ENCODE results near the gene CAMKMT.

DNA sequence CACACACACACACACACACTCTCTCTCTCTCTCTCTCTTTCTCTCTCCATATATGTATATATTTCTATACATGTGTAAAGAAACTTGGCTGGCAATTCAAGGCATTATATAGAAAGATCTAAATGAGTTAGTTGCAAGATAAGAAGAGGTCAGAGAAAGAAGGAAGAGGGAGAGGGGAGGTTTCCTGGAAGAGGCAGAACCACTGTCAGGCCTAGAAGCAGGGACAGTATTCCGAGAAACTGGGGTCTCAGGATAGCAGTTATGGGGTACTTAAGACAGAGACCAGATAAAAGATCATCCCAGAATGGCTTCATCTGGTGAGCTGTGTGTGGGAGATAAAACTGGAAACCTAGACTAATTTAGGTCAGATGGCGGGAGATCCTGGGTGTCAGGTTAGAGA lies 180.8 kb downstream of the CAMKMT start:
- TF ChIP-seq, protein P1, sequence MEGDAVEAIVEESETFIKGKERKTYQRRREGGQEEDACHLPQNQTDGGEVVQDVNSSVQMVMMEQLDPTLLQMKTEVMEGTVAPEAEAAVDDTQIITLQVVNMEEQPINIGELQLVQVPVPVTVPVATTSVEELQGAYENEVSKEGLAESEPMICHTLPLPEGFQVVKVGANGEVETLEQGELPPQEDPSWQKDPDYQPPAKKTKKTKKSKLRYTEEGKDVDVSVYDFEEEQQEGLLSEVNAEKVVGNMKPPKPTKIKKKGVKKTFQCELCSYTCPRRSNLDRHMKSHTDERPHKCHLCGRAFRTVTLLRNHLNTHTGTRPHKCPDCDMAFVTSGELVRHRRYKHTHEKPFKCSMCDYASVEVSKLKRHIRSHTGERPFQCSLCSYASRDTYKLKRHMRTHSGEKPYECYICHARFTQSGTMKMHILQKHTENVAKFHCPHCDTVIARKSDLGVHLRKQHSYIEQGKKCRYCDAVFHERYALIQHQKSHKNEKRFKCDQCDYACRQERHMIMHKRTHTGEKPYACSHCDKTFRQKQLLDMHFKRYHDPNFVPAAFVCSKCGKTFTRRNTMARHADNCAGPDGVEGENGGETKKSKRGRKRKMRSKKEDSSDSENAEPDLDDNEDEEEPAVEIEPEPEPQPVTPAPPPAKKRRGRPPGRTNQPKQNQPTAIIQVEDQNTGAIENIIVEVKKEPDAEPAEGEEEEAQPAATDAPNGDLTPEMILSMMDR (conservative IDR thresholded peaks at IDR 0.05; ENCODE audit: low read depth, low read length), result no peak
- no peak for TF ChIP-seq EZH2 (IDR thresholded peaks at IDR 0.05; ENCODE audit: borderline replicate concordance, low read depth, low read length, poor library complexity, severe bottlenecking)
